Measurements from ENCODE around the gene BRMS1L.

- TF ChIP-seq ZNF184 (CRISPR knock-in tag; IDR thresholded peaks at IDR 0.05), result no peak
- TF ChIP-seq CTCF (IDR thresholded peaks at IDR 0.05 in 2 of 3, conservative IDR thresholded peaks at IDR 0.05 in 1 of 3; ENCODE audit: insufficient read depth in 2 of 3, low read depth in 1 of 3, low read length in 3 of 3), result peak in 2 of 3 experiments; percentile 20 to 54; a peak in 3 of 6 replicates
- no peak for TF ChIP-seq ZNF347 (CRISPR knock-in tag; IDR thresholded peaks at IDR 0.05; ENCODE audit: low read depth)
- TF ChIP-seq ETV1 (tag; conservative IDR thresholded peaks at IDR 0.05; ENCODE audit: low read depth), result no peak
- no peak for TF ChIP-seq ELF4 (CRISPR knock-in tag; IDR thresholded peaks at IDR 0.05)
- TF ChIP-seq KDM1A (IDR thresholded peaks at IDR 0.05), result no peak
- no peak for TF ChIP-seq GABPA (tag; conservative IDR thresholded peaks at IDR 0.05; ENCODE audit: low read depth)
- TF ChIP-seq EP300 (IDR thresholded peaks at IDR 0.05; ENCODE audit: low read length), result no peak
- no peak for TF ChIP-seq EZH2 (IDR thresholded peaks at IDR 0.05; ENCODE audit: borderline replicate concordance, low read depth, low read length)
- no peak for TF ChIP-seq POLR2A (conservative IDR thresholded peaks at IDR 0.05)
- TF ChIP-seq TAF15 (IDR thresholded peaks at IDR 0.05; ENCODE audit: low read depth, low read length), result no peak
- no peak for TF ChIP-seq POLR2AphosphoS2 (IDR thresholded peaks at IDR 0.05; ENCODE audit: low read length)
- TF ChIP-seq ZNF133 (CRISPR knock-in tag; IDR thresholded peaks at IDR 0.05), result no peak
These were observed 53.6 kb downstream of the BRMS1L start for GRCh38 chr14:35879654-35880249.

All from K562 (cell line).